BJ (cell line): ENCODE results near the gene CAPN10. TPM values are rescaled to one million over a fixed set of nuclear protein-coding genes. Genes with fewer than 3 reads are reported as not detected.

Experiments
- CTCF ChIA-PET: fragments of 350-600 bp; formaldehyde crosslinking; extraction: SDS; loops from one replicate; lab custom pipeline; 2021; ENCODE audit warnings: antibody characterized with exemption, inconsistent platforms; lab: Yijun Ruan, JAX
- POLR2A ChIA-PET: fragments of 300-600 bp; sonication (Branson Sonifier 250); formaldehyde crosslinking; extraction: SDS; loops from one replicate; lab custom pipeline; 2021; ENCODE audit warnings: antibody characterized with exemption; lab: Charles Lee
- DNase-seq: peaks from one replicate; pipeline ENCODE4 v3.0.0-alpha.2; 2011; ENCODE audit warnings: low read depth
- H3K27me3 ChIP-seq: 2 replicates; pipeline ENCODE4 v1.6.0; 2011; ENCODE audit warnings: low read length; ENCODE audit not compliant: control insufficient read depth, insufficient read depth
- H3K36me3 ChIP-seq: 2 replicates; pipeline ENCODE4 v1.5.1; 2011; ENCODE audit warnings: low read length; ENCODE audit not compliant: control insufficient read depth, insufficient read depth
- H3K4me3 ChIP-seq: 2 replicates; pipeline ENCODE4 v1.5.1; 2011; ENCODE audit warnings: low read depth, mild to moderate bottlenecking, control low read depth, low read length
- polyA plus RNA-seq: library from polyadenylated mRNA; depleted of rRNA; stranded (reverse); fragments of >200 nt; gene quantifications from 2 replicates; pipeline ENCODE4 v1.2.3, GENCODE V29; 2011
- TF ChIP-seq, protein P1 (sequence below): IDR thresholded peaks from 2 replicates; pipeline ENCODE4 v1.5.1; 2011; ENCODE audit warnings: low read depth, mild to moderate bottlenecking, control low read depth, inconsistent platforms, low read length, moderate library complexity; ENCODE audit not compliant: insufficient read depth

The CAPN10 gene
- polyA plus RNA-seq, 1 experiment = 14.9 TPM

- no peak for DNase-seq
- H3K4me3 ChIP-seq = no peak overlapping the region
- H3K27me3 ChIP-seq = peaks cover 22% of the 10 kb centered on the region
- ChIA-PET CTCF (interaction anchor here (0.7 kb wide), 1 partner anchor 56 kb away, joined by 3 read pairs; no protein-coding TSS in a partner anchor), POLR2A (no interaction called here)
- TF ChIP-seq, protein P1, sequence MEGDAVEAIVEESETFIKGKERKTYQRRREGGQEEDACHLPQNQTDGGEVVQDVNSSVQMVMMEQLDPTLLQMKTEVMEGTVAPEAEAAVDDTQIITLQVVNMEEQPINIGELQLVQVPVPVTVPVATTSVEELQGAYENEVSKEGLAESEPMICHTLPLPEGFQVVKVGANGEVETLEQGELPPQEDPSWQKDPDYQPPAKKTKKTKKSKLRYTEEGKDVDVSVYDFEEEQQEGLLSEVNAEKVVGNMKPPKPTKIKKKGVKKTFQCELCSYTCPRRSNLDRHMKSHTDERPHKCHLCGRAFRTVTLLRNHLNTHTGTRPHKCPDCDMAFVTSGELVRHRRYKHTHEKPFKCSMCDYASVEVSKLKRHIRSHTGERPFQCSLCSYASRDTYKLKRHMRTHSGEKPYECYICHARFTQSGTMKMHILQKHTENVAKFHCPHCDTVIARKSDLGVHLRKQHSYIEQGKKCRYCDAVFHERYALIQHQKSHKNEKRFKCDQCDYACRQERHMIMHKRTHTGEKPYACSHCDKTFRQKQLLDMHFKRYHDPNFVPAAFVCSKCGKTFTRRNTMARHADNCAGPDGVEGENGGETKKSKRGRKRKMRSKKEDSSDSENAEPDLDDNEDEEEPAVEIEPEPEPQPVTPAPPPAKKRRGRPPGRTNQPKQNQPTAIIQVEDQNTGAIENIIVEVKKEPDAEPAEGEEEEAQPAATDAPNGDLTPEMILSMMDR = no peak
- no peaks in the 10 kb centered on the region for H3K36me3 ChIP-seq
Measured at GRCh38 chr2:240644171-240644651, 57.7 kb downstream of the CAPN10 start.

- ChIA-PET CTCF (interaction anchor here (0.7 kb wide), 1 partner anchor 57 kb away, joined by 3 read pairs; no protein-coding TSS in a partner anchor), POLR2A (no interaction called here)
- Histone ChIP-seq H3K27me3 (peaks cover 18% of the 10 kb centered on the region), H3K36me3 (no peaks in the 10 kb centered on the region), H3K4me3 (no peak overlapping the region)
- TF ChIP-seq, protein P1 = no peak
- DNase-seq = no peak
Measured at GRCh38 chr2:240644859-240645301, 58.3 kb downstream of the CAPN10 start.

GRCh38 chr2:240645346-240645745 lies 58.8 kb downstream of the CAPN10 start:
- CTCF ChIA-PET = no interaction called here
- POLR2A ChIA-PET = no interaction called here
- H3K36me3 ChIP-seq = no peaks in the 10 kb centered on the region

GRCh38 chr2:240645801-240646175 lies 59.3 kb downstream of the CAPN10 start:
- H3K27me3 ChIP-seq = peaks cover 18% of the 10 kb centered on the region
- ChIA-PET POLR2A (no interaction called here), CTCF (no interaction called here)
- TF ChIP-seq, protein P1 = no peak
- no peaks in the 10 kb centered on the region for H3K36me3 ChIP-seq
- no peak for DNase-seq
- no peak overlapping the region for H3K4me3 ChIP-seq

More at GRCh38 chr2:240645346-240645745, 58.8 kb downstream of the CAPN10 start:
- H3K27me3 ChIP-seq = peaks cover 18% of the 10 kb centered on the region
- no peak for DNase-seq
- TF ChIP-seq, protein P1 = no peak
- H3K4me3 ChIP-seq = no peak overlapping the region

GRCh38 chr2:240646176-240646899 lies 59.8 kb downstream of the CAPN10 start:
- Histone ChIP-seq H3K36me3 (no peaks in the 10 kb centered on the region), H3K27me3 (peaks cover 20% of the 10 kb centered on the region), H3K4me3 (no peak overlapping the region)
- CTCF ChIA-PET = no interaction called here
- POLR2A ChIA-PET = no interaction called here
- TF ChIP-seq, protein P1 = no peak
- no peak for DNase-seq
